H1 (cell line): ENCODE measurements around the gene MLLT6. TPM values are rescaled to one million over a fixed set of nuclear protein-coding genes. Genes with fewer than 3 reads are reported as not detected.
A peak's percentile ranks its signal among the peaks of the same experiment; 100 is the strongest.

ENCODE experiments used
- CTCF ChIA-PET: fragments of 300-600 bp; sonication (Branson Sonifier 250); formaldehyde crosslinking; loops from one replicate; lab custom pipeline; 2021; ENCODE audit not compliant: partially characterized antibody; lab: Charles Lee
- POLR2A ChIA-PET: fragments of 300-600 bp; sonication (Branson Sonifier 250); formaldehyde crosslinking; loops from one replicate; lab custom pipeline; 2021; ENCODE audit warnings: inconsistent platforms; ENCODE audit not compliant: partially characterized antibody; lab: Charles Lee
- DNase-seq, 2 experiments: peaks; one replicate each; pipeline versions ENCODE4 v3.0.0 to v3.0.0-alpha.2; 2010 to 2022; ENCODE audit warnings: low spot score in 2 of 2, low read depth in 1 of 2, mixed read lengths in 1 of 2
- FAIRE-seq: peaks from 2 replicates; lab custom pipeline; 2011; peaks lifted over from hg19 to GRCh38; lab: Jason Lieb, UNC
- H2AFZ ChIP-seq: 2 replicates; pipeline ENCODE4 v1.8.1; 2012; ENCODE audit warnings: low read length, inconsistent platforms
- H2AK5ac ChIP-seq: 2 replicates; pipeline ENCODE4 v1.6.1; 2013; ENCODE audit warnings: low read depth, low read length
- H2BK120ac ChIP-seq: replicated peaks from 2 replicates; pipeline ENCODE3; 2013; ENCODE audit warnings: low read depth, low read length, inconsistent platforms
- H2BK12ac ChIP-seq: 2 replicates; pipeline ENCODE4 v1.6.1; 2013; ENCODE audit warnings: low read depth, low read length
- H2BK15ac ChIP-seq: 2 replicates; pipeline ENCODE4 v1.6.1; 2013; ENCODE audit warnings: low read length
- H2BK20ac ChIP-seq: 2 replicates; pipeline ENCODE4 v1.6.1; 2013; ENCODE audit warnings: low read length
- H2BK5ac ChIP-seq: 2 replicates; pipeline ENCODE4 v1.6.1; 2013; ENCODE audit warnings: low read depth, low read length
- H3K14ac ChIP-seq: 2 replicates; pipeline ENCODE4 v1.6.1; 2013; ENCODE audit warnings: inconsistent platforms; ENCODE audit not compliant: insufficient read length
- H3K18ac ChIP-seq: 2 replicates; pipeline ENCODE4 v1.6.1; 2013; ENCODE audit warnings: low read length; ENCODE audit errors: extremely low read depth
- H3K23ac ChIP-seq: 2 replicates; pipeline ENCODE4 v1.6.1; 2013; ENCODE audit warnings: inconsistent platforms; ENCODE audit not compliant: insufficient read length
- H3K23me2 ChIP-seq: 2 replicates; pipeline ENCODE4 v1.6.1; 2013; ENCODE audit warnings: low read depth, low read length
- H3K27ac ChIP-seq: 2 replicates; pipeline ENCODE4 v1.6.1; 2011; ENCODE audit warnings: low read depth, low read length, inconsistent platforms
- H3K27me3 ChIP-seq, 4 experiments: replicated peaks in 1 of 4; 1 replicate in 1 of 4; 2 replicates in 3 of 4; pipeline versions ENCODE4 v1.6.1 to v1.8.1; 2011 to 2013; ENCODE audit warnings: low read length in 3 of 4, mild to moderate bottlenecking in 3 of 4, inconsistent platforms in 2 of 4, mixed read lengths in 2 of 4, moderate library complexity in 1 of 4; ENCODE audit not compliant: control insufficient read depth in 3 of 4, insufficient read depth in 3 of 4; ENCODE audit errors: extremely low read depth in 1 of 4
- H3K36me3 ChIP-seq, 4 experiments: 2 replicates each; pipeline versions ENCODE4 v1.6.1 to v1.8.1; 2011 to 2013; ENCODE audit warnings: mild to moderate bottlenecking in 4 of 4, low read length in 3 of 4, moderate library complexity in 2 of 4, control low read depth in 1 of 4, inconsistent platforms in 1 of 4; ENCODE audit not compliant: insufficient read depth in 4 of 4, control insufficient read depth in 2 of 4
- H3K4ac ChIP-seq: replicated peaks from 2 replicates; pipeline ENCODE3; 2013; ENCODE audit warnings: low read length, low read depth, mixed read lengths, inconsistent platforms; ENCODE audit not compliant: insufficient read length
- H3K4me1 ChIP-seq, 4 experiments: replicated peaks in 1 of 4; 1 replicate in 1 of 4; 2 replicates in 3 of 4; pipeline versions ENCODE4 v1.6.1 to v1.8.1; 2011 to 2013; ENCODE audit warnings: low read length in 3 of 4, inconsistent platforms in 2 of 4, mixed read lengths in 1 of 4; ENCODE audit not compliant: insufficient read depth in 4 of 4, control insufficient read depth in 3 of 4
- H3K4me2 ChIP-seq, 2 experiments: 2 replicates each; pipeline versions ENCODE4 v1.6.1 to v1.8.1; 2011 to 2013; ENCODE audit warnings: low read depth in 2 of 2, low read length in 2 of 2, control low read depth in 1 of 2, inconsistent platforms in 1 of 2, mild to moderate bottlenecking in 1 of 2; ENCODE audit not compliant: insufficient read depth in 1 of 2
- H3K4me3 ChIP-seq, 4 experiments: fragments of 200-600, 300-600 bp in 1 of 4; sonication (generic), shearing (Covaris generic), sonication (Bioruptor Twin) in 1 of 4; 2 replicates each; pipeline versions ENCODE4 v1.5.1 to v1.8.1; 2011 to 2016; ENCODE audit warnings: low read length in 4 of 4, low read depth in 3 of 4, control low read depth in 2 of 4, inconsistent platforms in 2 of 4, mild to moderate bottlenecking in 2 of 4, mixed read lengths in 1 of 4, moderate library complexity in 1 of 4; ENCODE audit not compliant: insufficient read depth in 2 of 4; ENCODE audit errors: extremely low read depth in 1 of 4
- H3K56ac ChIP-seq: replicated peaks from 2 replicates; pipeline ENCODE3; 2013; ENCODE audit warnings: low read depth, mild to moderate bottlenecking, mixed read lengths, low read length, inconsistent platforms; ENCODE audit not compliant: insufficient read length
- H3K79me1 ChIP-seq: 2 replicates; pipeline ENCODE4 v1.6.1; 2013; ENCODE audit warnings: low read depth, low read length, control low read depth
- H3K79me2 ChIP-seq, 2 experiments: 2 replicates each; pipeline versions ENCODE4 v1.6.1 to v1.8.1; 2012 to 2013; ENCODE audit warnings: low read length in 2 of 2, mild to moderate bottlenecking in 2 of 2, inconsistent platforms in 1 of 2; ENCODE audit not compliant: insufficient read depth in 2 of 2, control insufficient read depth in 1 of 2
- H3K9ac ChIP-seq, 4 experiments: replicated peaks in 1 of 4; 1 replicate in 1 of 4; 2 replicates in 3 of 4; pipeline versions ENCODE4 v1.6.1 to v1.8.1; 2011 to 2013; ENCODE audit warnings: low read depth in 3 of 4, low read length in 3 of 4, control low read depth in 2 of 4, mild to moderate bottlenecking in 2 of 4, moderate library complexity in 2 of 4, inconsistent platforms in 1 of 4; ENCODE audit errors: extremely low read depth in 1 of 4
- H3K9me3 ChIP-seq, 2 experiments: 2 replicates each; pipeline versions ENCODE4 v1.6.1 to v1.8.1; 2012 to 2013; ENCODE audit warnings: mild to moderate bottlenecking in 2 of 2, moderate library complexity in 2 of 2, control low read depth in 1 of 2, inconsistent platforms in 1 of 2, low read depth in 1 of 2, low read length in 1 of 2, mixed read lengths in 1 of 2; ENCODE audit not compliant: insufficient read depth in 2 of 2
- H4K20me1 ChIP-seq, 2 experiments: replicated peaks in 1 of 2; 2 replicates each; pipeline versions ENCODE3 to v1.8.1; 2011 to 2013; ENCODE audit warnings: inconsistent platforms in 2 of 2, low read length in 2 of 2, mild to moderate bottlenecking in 1 of 2; ENCODE audit not compliant: insufficient read depth in 2 of 2, control insufficient read depth in 1 of 2
- H4K5ac ChIP-seq: 2 replicates; pipeline ENCODE4 v1.6.1; 2013; ENCODE audit warnings: low read length, low read depth, mixed read lengths, inconsistent platforms; ENCODE audit not compliant: insufficient read length
- H4K8ac ChIP-seq: 2 replicates; pipeline ENCODE4 v1.8.0; 2013; ENCODE audit warnings: mild to moderate bottlenecking, moderate library complexity, low read length, inconsistent platforms; ENCODE audit not compliant: insufficient read depth; ENCODE audit errors: extremely low read depth
- H4K91ac ChIP-seq: replicated peaks from 2 replicates; pipeline ENCODE3; 2013; ENCODE audit warnings: low read length, mixed read lengths, inconsistent platforms; ENCODE audit not compliant: insufficient read length
- ASH2L ChIP-seq: fragments of 200-600, 300-600 bp; sonication (generic); IDR thresholded peaks from one replicate; pipeline ENCODE4 v1.7.1; 2017; ENCODE audit warnings: low read length
- ATF2 ChIP-seq: IDR thresholded peaks from 2 replicates; pipeline ENCODE4 v1.6.1; 2012; ENCODE audit warnings: low read length, inconsistent platforms
- BCL11A ChIP-seq, 2 experiments: IDR thresholded peaks; one replicate each; pipeline ENCODE4 v1.6.1; 2011; ENCODE audit warnings: low read depth in 2 of 2, low read length in 2 of 2, mild to moderate bottlenecking in 2 of 2
- CHD1 ChIP-seq: IDR thresholded peaks from 2 replicates; pipeline ENCODE4 v1.6.1; 2012; ENCODE audit warnings: low read depth, low read length, improper control_type of control experiment
- CTBP2 ChIP-seq: IDR thresholded peaks from 2 replicates; pipeline ENCODE4 v1.7.0; 2011; ENCODE audit warnings: borderline replicate concordance, mild to moderate bottlenecking, moderate library complexity, mixed read lengths, low read length; ENCODE audit not compliant: insufficient read depth, insufficient read length
- NANOG ChIP-seq: IDR thresholded peaks from 2 replicates; pipeline ENCODE4 v1.6.1; 2011; ENCODE audit warnings: low read length, low read depth, mild to moderate bottlenecking, inconsistent platforms; ENCODE audit not compliant: insufficient read depth, poor library complexity, severe bottlenecking
- POU5F1 ChIP-seq: IDR thresholded peaks from 2 replicates; pipeline ENCODE4 v1.6.1; 2011; ENCODE audit warnings: low read depth, mild to moderate bottlenecking, low read length, moderate library complexity
- SIX5 ChIP-seq: IDR thresholded peaks from 2 replicates; pipeline ENCODE4 v1.6.1; 2011; ENCODE audit warnings: mild to moderate bottlenecking, low read depth, low read length
- SP2 ChIP-seq: IDR thresholded peaks from 2 replicates; pipeline ENCODE4 v1.6.1; 2012; ENCODE audit warnings: mild to moderate bottlenecking, low read length, inconsistent platforms
- SUZ12 ChIP-seq: fragments of 200-600 bp; sonication (generic); IDR thresholded peaks from 2 replicates; pipeline ENCODE4 v1.6.1; 2012; ENCODE audit warnings: mild to moderate bottlenecking, inconsistent platforms, low read length, moderate library complexity, mixed read lengths
- TCF12 ChIP-seq: IDR thresholded peaks from 2 replicates; pipeline ENCODE4 v1.6.1; 2011; ENCODE audit warnings: low read depth, mild to moderate bottlenecking, low read length
- WGBS, 2 experiments: shearing (Covaris generic) in 1 of 2; methylation state at CpG; one replicate each; pipeline versions ENCODE4 v1.1.6 to v1.1.7; 2013 to 2015; ENCODE audit warnings: low lambda C conversion rate in 2 of 2, mixed read lengths in 2 of 2, inconsistent platforms in 1 of 2, low coverage in 1 of 2, missing lambda C conversion rate in 1 of 2; ENCODE audit not compliant: insufficient replicate concordance in 2 of 2, insufficient coverage in 1 of 2, insufficient read length in 1 of 2; ENCODE audit errors: extremely low coverage in 1 of 2, missing lambda C conversion rate in 1 of 2; 5-methylcytosine and 5-hydroxymethylcytosine counted together
- polyA plus RNA-seq, 7 experiments: library from polyadenylated mRNA; depleted of rRNA in 3 of 7; stranded (reverse) in 5 of 7; unstranded in 2 of 7; fragments of >200 nt in 5 of 7; fragments of 200-250 nt in 2 of 7; gene quantifications; 1 replicate in 5 of 7; 2 replicates in 1 of 7; 4 replicates in 1 of 7; pipeline versions ENCODE4 v1.2.1 to v1.2.3, GENCODE V29; 2011 to 2013; ENCODE audit warnings: missing spikeins in 2 of 7, mixed read lengths in 2 of 7
- total RNA-seq: library from RNA; stranded (reverse); fragmentation: NEBNext Ultra II Directional; extraction: Animal tissue kit (Norgen Biotek cat#: 25700); gene quantifications from 2 replicates; pipeline ENCODE4 v1.2.1, GENCODE V29; 2021

Gene MLLT6
- total and polyA plus RNA-seq, 2 of the 8 experiments (the other 6 are each of a cell fraction or from before 2014, with no cell fraction given): 6.5 to 8.0 TPM

- H2AFZ ChIP-seq: no peak overlapping the region
- DNase-seq: no peak
- H3K27ac ChIP-seq: no peak overlapping the region
- H3K4me2 ChIP-seq: no peak overlapping the region
- no peak overlapping the region for H2BK20ac ChIP-seq
- peaks cover 0 to 11% (median 7%) of the 10 kb centered on the region in 4 experiments; a peak in 6 of 7 replicates for H3K27me3 ChIP-seq
- H4K20me1 ChIP-seq: no peaks in the 10 kb centered on the region
- H4K91ac ChIP-seq: no peak overlapping the region
- no peak overlapping the region for H2BK15ac ChIP-seq
- FAIRE-seq: no peak
- H3K4ac ChIP-seq: no peak overlapping the region
- H3K18ac ChIP-seq: no peak overlapping the region
- H4K5ac ChIP-seq: no peak overlapping the region
- peak overlapping the region; percentile 1; the same call in 1 of the 2 replicates for H4K8ac ChIP-seq
- no peak overlapping the region for H3K4me3 ChIP-seq
- H3K79me1 ChIP-seq: no peaks in the 10 kb centered on the region
- no peak overlapping the region for H3K56ac ChIP-seq
- no peaks in the 10 kb centered on the region for H3K9me3 ChIP-seq
- no peak overlapping the region for H3K23ac ChIP-seq
- WGBS, 2 experiments: 87% methylated on average over 12 of the region's 12 CpGs; no CpG with 5 or more reads in 1 of the 2 experiments
- ChIA-PET CTCF (interaction anchor here (0.6 to 7.9 kb wide), 5 partner anchors 12 to 1029 kb away, joined by 3 to 49 read pairs (median 4); no protein-coding TSS in a partner anchor), POLR2A (interaction anchor here (1.0 to 3.9 kb wide), 5 partner anchors 9 to 18 kb away, joined by 3 to 38 read pairs (median 8); partner anchors contain the start of genes CISD3 and MLLT6)
- no peak overlapping the region for H3K14ac ChIP-seq
- H2BK12ac ChIP-seq: no peak overlapping the region
- H3K4me1 ChIP-seq: peaks cover 14 to 41% (median 25%) of the 10 kb centered on the region in 4 experiments
- no peaks in the 10 kb centered on the region for H3K79me2 ChIP-seq
- H2AK5ac ChIP-seq: no peak overlapping the region
- no peak overlapping the region for H2BK120ac ChIP-seq
- H3K9ac ChIP-seq: no peak overlapping the region
- peaks cover 2% of the 10 kb centered on the region; the same call in 1 of the 2 replicates for H3K23me2 ChIP-seq
- H2BK5ac ChIP-seq: no peak overlapping the region
- H3K36me3 ChIP-seq: no peaks in the 10 kb centered on the region
- TF ChIP-seq SUZ12: no peak
- no peak for TF ChIP-seq BCL11A (IDR thresholded peaks at IDR 0.05; ENCODE audit: low read depth in 2 of 2, low read length in 2 of 2)
- no peak for TF ChIP-seq NANOG
- TF ChIP-seq ATF2: no peak
- no peak for TF ChIP-seq SP2
- TF ChIP-seq ASH2L: no peak
- no peak for TF ChIP-seq CHD1
- no peak for TF ChIP-seq CTBP2
- TF ChIP-seq TCF12: no peak
- no peak for TF ChIP-seq SIX5
- TF ChIP-seq POU5F1: no peak
Measured at GRCh38 chr17:38717139-38717745, 12.2 kb downstream of the MLLT6 start.
